Left ventricle myocardium inferior (tissue), 1 donor: ENCODE measurements around the gene SAMM50. TPM values are rescaled to one million over a fixed set of nuclear protein-coding genes. Genes with fewer than 3 reads are reported as not detected.

Experiments used
- DNase-seq: peaks from one replicate; pipeline ENCODE4 v3.0.0-alpha.2; 2020
- H3K27ac ChIP-seq: fragments of 200-600 bp; replicated peaks from 2 replicates; pipeline ENCODE4 v1.8.0; 2021
- H3K27me3 ChIP-seq: fragments of 200-600 bp; 2 replicates; pipeline ENCODE4 v1.8.0; 2021; ENCODE audit warnings: low read depth
- H3K36me3 ChIP-seq: fragments of 200-600 bp; 2 replicates; pipeline ENCODE4 v1.8.0; 2021
- H3K4me1 ChIP-seq: fragments of 200-600 bp; 2 replicates; pipeline ENCODE4 v1.8.0; 2021
- H3K4me3 ChIP-seq: fragments of 200-600 bp; 2 replicates; pipeline ENCODE4 v1.8.0; 2021; ENCODE audit warnings: mild to moderate bottlenecking, moderate library complexity
- H3K9me3 ChIP-seq: fragments of 200-600 bp; replicated peaks from 2 replicates; pipeline ENCODE4 v1.8.0; 2021
- CTCF ChIP-seq: fragments of 200-600 bp; IDR thresholded peaks from 2 replicates; pipeline ENCODE4 v1.8.0; 2021; ENCODE audit warnings: antibody characterized with exemption, mild to moderate bottlenecking, borderline replicate concordance
- intact Hi-C: fragments of 100-400 bp; cut with micrococcal nuclease; formaldehyde crosslinking; loops from one replicate; pipeline ENCODE4 v1.11.0; 2022
- total RNA-seq: library from RNA; stranded (reverse); fragmentation: NEBNext Ultra II Directional; extraction: Animal tissue kit (Norgen Biotek cat#: 25700); gene quantifications from one replicate; pipeline ENCODE4 v1.2.1, GENCODE V29; 2021
- donor health status: DM: no; HTN: yes; CAD: no; lungs with severe emphysema.

SAMM50 gene
- total RNA-seq, 1 donor from 2014 or later = 72.0 TPM

DNA sequence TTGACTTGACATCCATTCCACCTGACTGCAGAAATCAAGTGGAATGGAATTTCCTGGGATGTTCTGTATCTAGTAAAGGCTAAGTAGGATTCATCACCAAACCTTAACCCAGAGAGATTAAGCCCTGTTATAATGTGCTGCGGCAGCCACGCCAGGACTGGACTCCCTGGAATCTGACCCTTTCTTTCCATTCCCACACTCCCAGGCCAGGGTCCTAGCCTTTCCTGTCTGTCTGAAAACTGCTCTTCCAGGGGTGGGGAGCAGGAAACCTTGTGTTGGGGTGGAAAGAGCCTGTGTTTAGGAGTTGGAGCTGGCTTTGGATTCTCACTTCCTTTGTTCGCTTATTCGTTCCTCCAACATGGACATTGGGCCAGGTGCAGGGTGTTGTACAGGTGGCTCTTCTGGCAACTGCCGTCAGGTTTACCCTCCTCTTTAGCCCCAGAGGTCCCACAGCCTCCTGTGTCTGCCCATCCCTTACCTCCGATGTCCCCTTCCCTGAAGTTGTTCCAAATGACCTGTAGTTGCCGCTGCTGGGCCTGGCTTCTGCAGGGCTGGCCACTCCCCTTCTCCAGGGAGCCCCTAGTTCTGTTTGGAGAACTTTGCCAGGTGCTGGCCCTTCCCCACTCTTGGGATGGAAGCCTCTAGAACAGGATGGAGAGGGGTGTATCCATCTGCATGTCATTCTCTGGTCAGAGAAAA lies 48.3 kb downstream of the SAMM50 start:
- peak overlapping the region; percentile 13 for H3K27ac ChIP-seq
- TF ChIP-seq CTCF = peak; percentile 42
- peaks cover 4% of the 10 kb centered on the region for H3K36me3 ChIP-seq
- H3K9me3 ChIP-seq = no peaks in the 10 kb centered on the region
- peaks cover 33% of the 10 kb centered on the region for H3K4me1 ChIP-seq
- no peak for DNase-seq
- intact Hi-C loops = no loop called here
- no peak overlapping the region for H3K4me3 ChIP-seq
- no peaks in the 10 kb centered on the region for H3K27me3 ChIP-seq

GRCh38 chr22:44004104-44004460 lies 48.8 kb downstream of the SAMM50 start:
- no peak for DNase-seq
- no peak for TF ChIP-seq CTCF
- Histone ChIP-seq H3K9me3 (no peaks in the 10 kb centered on the region), H3K27me3 (no peaks in the 10 kb centered on the region), H3K4me1 (peaks cover 33% of the 10 kb centered on the region), H3K27ac (no peak overlapping the region), H3K4me3 (no peak overlapping the region), H3K36me3 (peaks cover under 1% of the 10 kb centered on the region)
- intact Hi-C loops = no loop called here

DNA sequence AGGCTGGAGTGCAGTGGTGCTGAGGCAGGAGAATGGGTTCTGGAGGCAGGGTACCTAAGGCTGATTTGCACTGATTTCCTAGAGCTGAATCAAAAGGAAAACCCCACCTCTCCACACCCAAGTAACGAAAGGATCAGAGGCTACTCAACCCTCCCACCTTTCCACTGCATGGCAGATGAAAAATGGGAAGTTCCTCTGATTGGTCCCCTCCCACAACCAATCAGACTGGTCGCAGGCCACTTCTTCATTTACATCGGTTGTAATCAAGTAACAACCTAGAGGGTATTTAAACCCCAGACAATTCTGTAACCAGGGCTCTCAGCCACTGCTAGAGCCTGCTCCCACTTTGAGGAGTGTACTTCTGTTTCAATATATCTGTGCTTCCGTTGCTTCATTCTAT lies 50.3 kb downstream of the SAMM50 start:
- H3K36me3 ChIP-seq = no peaks in the 10 kb centered on the region
- no peak for TF ChIP-seq CTCF
- intact Hi-C loops = no loop called here

GRCh38 chr22:44012162-44012561 lies 56.9 kb downstream of the SAMM50 start:
- H3K27me3 ChIP-seq = no peaks in the 10 kb centered on the region
- H3K9me3 ChIP-seq = no peaks in the 10 kb centered on the region
- intact Hi-C loops = no loop called here
- no peak for TF ChIP-seq CTCF
- no peaks in the 10 kb centered on the region for H3K36me3 ChIP-seq
- no peak overlapping the region for H3K4me3 ChIP-seq
- H3K27ac ChIP-seq = peak overlapping the region; percentile 39
- no peaks in the 10 kb centered on the region for H3K4me1 ChIP-seq
- no peak for DNase-seq

More for the DNA sequence above, 50.3 kb downstream of the SAMM50 start:
- H3K9me3 ChIP-seq = no peaks in the 10 kb centered on the region
- DNase-seq = no peak
- no peak overlapping the region for H3K4me3 ChIP-seq
- peaks cover 25% of the 10 kb centered on the region for H3K4me1 ChIP-seq
- H3K27me3 ChIP-seq = no peaks in the 10 kb centered on the region
- H3K27ac ChIP-seq = no peak overlapping the region

- H3K4me1 ChIP-seq = no peaks in the 10 kb centered on the region
- peak overlapping the region; percentile 39 for H3K27ac ChIP-seq
- TF ChIP-seq CTCF = no peak
- H3K4me3 ChIP-seq = no peak overlapping the region
- no peaks in the 10 kb centered on the region for H3K9me3 ChIP-seq
- H3K36me3 ChIP-seq = no peaks in the 10 kb centered on the region
- intact Hi-C loops = no loop called here
- H3K27me3 ChIP-seq = no peaks in the 10 kb centered on the region
- DNase-seq = no peak
Observed at GRCh38 chr22:44012591-44012990, 57.3 kb downstream of the SAMM50 start.
